NOMO-1 treated with DMSO at 0.1 percent for 48 hours (cell line): ENCODE data around the gene DNAH7.

ENCODE experiments used
- DNase-seq: peaks from one replicate; lab custom pipeline; 2025; ENCODE audit not compliant: unreplicated experiment; lab: John Stamatoyannopoulos, UW

Gene DNAH7

DNA sequence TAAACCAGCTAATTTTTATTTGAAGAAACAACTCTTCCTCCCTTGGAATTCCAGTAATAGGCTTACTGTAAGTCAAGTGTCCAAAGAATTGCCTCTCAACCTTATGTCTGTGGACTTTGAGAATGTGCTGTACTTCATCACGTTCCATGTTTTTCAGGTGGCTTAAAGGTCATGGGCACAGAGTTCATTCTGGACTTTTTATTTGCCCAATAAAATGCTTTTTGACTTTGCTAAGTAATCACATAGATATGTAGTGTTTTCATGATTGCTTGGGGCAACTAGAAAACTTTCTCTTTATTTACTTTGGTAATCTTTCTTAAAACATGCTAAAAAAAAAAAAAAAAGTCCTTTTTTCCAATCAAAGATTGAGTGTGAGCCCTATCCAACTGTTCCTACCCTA lies 10.4 kb upstream of the DNAH7 start:
- no peak for DNase-seq

DNA sequence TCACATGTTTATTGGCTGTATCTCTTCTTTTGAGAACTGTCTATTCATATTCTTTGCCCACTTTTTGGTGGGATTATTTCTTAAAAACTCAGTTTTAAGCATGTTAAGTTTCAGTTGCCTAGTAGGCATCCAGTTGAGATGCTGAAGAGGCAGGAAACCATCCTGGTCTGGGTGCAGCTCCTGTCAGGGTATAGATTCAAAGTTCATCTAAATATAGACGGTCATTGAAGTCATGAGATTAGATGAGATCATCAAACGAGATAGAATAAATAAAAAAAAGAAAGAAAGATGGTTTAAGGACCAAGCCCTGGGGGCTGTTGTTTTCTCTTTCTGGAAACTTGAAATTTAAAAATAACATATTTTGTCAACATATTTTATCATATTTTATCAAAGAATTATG lies 9.2 kb upstream of the DNAH7 start:
- DNase-seq: no peak

DNA sequence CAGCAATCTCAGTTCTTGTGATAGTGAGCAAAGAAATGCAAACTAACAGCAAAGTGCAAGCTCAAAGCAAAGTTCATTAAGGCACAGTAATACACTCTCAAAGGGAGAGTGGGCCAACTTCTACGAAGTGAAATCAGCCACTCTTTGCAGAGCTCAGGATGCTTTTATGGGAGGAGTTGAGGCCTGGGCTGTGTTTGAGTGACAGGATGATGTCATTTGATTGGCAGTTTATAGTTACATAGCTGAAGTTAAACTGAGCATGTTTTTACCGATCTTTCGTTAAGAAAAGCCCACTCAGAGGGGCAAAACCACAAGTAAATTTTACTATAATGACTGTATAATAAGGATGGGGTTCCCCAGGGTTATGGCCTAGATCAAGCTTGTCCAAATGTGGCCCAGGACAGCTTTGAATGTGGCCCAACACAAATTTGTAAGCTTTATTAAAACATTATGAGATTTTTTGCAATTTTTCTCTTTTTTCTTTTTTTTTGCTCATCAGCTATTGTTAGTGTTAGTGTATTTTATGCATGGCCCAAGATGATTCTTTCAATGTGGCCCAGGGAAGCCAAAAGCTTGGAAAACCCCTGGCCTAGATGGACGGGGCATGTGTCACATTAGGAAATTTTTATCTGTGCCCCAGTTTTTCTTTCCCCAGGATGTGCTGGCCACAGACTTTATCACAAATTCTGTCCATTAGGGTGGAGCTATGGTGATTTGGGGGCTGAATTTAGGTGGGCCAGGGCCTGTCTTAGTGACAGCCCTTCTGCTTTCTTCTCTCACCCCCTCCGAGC lies 8.3 kb upstream of the DNAH7 start:
- no peak for DNase-seq

DNA sequence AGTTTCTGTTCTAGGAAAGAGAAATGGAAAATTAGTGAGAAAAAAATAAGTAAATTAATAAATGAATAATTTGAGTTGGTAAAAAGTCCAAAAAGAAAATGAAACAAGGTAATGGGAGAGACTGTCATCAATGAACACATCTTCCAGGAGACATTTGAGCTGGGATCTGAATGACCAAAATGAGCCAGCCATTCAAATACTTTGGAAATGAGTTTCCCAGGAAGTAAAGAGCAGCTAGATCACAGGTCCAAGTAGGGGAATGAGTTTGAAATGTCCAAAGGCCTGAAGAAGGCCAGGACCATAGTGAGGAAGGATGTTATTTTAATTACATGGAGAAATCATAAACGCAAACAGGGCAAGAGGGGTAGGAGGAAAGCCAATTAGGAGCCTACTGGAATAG lies 6.6 kb upstream of the DNAH7 start:
- DNase-seq: no peak

DNA sequence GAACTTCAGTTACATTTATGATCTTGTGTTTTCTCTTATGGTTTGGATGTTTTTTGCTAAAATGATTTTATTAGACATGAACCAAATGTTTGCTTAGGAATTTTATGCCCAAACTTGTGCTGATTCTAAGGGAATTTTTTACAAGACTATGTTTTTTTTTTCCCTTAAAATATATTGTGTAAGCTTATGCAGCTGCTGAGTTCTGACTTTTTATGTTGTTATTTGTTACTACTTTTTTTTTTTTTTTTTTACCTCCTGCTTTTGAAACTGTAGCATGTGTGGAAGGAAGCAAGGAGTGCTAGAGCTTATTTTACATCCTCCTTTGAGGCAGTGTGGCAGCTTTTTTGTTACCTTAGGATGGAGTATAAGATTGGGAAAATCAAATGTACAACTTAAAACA lies 6.0 kb upstream of the DNAH7 start:
- DNase-seq: no peak

DNA sequence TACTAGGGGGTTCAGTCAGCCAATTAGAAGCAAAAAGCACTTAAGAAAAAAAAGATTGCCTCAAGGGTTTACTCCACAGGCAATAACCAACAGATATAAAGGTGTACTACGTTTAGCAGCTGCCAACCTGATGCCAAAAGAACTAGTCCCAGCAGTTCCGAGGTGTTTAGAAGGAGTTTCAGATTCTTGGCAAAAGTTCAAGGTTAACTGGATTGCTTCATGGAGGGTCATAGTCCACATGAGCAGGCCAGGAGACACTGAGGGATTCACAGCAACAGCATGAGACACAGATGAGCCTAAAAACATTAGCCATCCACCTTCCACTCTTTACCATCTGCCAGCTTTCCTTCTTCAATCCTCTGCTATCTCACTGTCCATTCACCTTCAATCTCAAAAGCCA lies 4.9 kb upstream of the DNAH7 start:
- DNase-seq: no peak

DNA sequence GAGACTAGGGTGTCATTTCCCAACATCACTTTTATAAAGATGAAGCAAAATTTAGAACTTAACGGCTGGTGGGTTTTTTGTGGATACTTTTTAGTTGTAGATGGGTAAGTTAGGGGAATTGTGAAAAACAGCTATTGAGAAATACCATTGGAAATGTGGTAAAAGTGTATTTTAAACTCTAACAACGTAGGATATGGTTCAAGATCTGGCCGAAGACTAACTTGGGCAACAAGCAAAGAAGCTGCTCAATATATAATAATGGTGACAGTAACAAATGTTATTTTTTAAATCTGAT lies 1.6 kb downstream of the DNAH7 start:
- peak; percentile 72 for DNase-seq

DNA sequence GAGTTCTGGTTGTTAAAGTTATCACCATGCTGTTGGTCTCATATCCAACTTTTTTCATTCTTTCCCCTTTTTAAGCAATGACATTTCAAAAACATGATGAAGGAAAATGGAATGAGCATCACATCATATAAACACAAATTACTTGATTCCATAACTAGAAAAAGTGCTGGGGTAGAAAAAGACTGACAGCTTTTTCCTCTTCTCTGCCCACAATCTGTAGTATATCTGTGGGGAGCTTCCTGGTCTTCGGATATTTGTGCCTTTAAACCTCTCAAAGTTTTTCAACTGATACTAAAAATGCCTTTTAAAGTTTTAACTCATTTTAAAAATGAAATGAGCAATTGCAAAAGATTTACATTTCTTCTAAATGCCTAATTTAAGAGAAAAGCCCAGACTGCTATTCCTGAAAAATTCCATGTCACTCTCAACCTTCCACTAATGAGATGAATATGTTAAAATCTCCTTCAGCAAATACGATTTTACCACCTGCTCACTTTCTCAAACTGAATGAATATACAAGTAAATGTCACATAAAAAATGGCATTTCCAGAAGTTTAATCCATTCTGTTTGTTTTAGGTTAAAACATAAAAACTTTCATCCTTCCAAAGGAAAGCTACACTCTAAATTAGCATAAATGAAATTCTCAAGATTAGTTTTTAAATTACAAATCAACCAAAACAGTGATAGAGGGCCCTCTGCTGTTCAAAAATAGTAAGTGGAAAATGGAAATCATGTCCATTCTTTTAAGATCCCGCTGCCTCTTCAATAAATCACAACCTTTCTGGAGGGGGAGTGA lies 2.1 kb downstream of the DNAH7 start:
- no peak for DNase-seq

DNA sequence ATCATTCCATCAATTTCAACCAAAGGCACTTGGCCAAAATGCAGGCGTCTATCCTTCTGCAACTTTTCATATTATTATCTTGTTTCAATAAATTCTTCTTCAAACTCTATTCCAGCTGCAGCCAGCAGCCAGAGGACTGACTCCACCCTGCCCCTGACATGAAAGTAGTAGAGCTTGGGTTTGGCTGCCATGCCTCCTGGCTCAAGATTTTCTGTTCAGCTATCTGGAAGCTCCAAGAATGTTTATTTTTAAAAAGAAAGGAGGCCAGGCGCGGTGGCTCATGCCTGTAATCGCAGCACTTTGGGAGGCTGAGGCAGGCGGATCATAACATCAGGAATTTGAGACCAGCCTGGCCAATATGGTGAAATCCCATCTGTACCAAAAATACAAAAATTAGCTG lies 4.9 kb downstream of the DNAH7 start:
- no peak for DNase-seq

DNA sequence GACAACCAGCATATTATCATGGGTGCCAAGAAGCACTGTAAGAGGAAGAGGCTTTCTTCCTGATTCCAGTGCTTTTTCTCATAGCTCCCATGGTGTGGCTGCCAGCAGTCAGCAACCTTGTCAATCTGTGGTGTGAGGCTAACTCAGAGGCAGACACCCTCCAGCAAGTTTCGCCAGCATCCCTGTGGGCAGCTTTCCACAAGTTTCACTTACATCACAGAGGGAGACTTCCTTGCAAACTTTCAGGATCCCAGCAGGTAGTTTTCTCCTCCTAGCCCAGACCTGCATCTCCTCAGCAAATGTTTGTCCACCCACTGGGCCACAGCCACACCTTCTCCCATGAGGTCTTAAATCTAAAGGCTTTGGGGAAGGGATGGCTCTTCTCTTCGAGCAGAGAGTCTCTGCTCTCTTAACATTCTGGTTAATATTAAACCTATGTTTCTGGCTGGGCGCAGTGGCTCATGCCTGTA lies 9.1 kb downstream of the DNAH7 start:
- DNase-seq: no peak

DNA sequence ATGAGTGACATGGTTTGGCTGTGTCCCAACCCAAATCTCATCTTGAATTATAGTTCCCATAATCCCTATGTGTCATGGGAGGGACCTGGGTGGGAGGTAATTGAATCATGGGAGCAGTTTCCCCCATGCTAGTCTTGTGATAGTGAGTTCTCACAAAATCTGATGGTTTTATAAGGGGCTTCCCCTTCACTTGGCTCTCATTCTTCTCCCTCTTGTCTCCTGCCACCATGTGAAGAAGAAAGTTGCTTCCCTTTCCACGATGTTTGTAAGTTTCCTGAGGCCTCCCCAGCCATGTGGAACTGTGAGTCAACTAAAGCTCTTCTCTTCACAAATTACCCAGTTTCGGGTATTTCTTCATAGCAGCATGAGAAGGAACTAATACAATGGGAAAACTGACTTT lies 14.0 kb downstream of the DNAH7 start:
- peak; percentile 60 for DNase-seq

DNA sequence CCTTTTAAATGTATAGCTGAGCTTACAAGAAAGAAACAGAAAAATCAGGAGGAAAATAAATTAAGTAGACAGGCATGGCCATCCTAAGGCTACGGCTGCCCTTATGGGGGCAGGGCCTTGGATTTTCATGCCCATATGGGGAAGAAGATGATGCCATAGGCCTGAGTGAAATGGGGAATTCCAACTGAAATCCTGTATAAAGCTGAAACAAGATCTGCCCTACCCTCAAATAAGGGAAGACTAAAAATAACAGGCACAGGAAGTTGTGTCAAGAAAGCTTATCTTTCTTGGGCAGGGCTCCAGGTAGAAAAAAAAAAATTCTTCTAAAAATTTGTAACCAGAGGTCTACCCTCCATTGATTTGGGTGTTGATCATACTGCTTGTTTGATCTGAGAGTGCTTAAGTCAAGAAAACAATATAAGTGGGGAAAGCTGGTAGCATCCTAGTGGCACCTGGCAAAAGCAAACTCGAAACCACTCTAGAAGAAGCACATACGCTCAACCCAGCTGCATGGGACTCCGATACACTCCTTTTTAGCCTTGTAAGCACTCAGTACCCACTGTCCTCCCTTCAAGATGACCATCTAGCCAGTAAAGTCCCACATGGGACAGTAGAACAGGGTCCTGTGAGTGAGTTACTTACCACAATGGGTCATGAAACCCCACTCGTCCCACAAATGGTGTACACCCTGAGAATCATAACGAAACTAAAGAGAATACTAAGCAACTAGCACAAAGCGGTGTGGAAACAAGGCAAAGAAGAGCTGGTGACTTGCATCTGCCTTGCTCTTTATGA lies 22.3 kb downstream of the DNAH7 start:
- DNase-seq: no peak

DNA sequence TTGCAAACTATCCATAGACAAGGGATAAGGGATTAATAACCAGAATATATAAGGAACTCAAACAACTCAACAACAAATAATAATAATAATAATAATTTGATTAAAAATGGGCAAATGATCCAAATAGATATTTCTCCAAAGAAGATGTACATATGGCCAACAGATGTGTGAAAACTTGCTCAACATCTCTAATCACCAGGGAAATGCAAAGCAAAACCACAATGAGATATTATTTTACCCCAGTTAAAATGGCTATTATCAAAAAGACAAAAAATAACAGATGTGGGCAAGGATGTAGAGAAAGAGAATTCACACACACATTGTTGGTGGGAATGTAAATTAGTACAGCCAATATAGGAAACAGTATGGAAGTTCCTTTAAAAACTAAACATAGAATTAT lies 26.9 kb downstream of the DNAH7 start:
- DNase-seq: no peak

DNA sequence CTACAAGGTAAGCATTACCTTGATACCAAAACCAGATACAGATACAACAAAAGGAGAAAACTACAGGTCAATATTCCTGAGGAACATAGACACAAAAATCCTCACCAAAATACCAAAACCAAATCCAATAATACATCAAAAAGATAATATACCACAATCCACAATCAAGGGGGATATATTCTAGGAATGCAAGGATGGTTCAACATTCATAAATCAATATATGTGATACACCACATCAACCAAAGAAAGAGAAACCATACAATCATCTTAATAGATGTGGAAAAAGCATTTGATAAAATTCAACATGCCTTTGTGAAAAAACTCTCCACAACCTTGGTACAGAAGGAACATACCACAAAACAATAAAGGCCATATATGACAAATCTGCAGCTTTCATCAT lies 28.4 kb downstream of the DNAH7 start:
- DNase-seq: no peak

DNA sequence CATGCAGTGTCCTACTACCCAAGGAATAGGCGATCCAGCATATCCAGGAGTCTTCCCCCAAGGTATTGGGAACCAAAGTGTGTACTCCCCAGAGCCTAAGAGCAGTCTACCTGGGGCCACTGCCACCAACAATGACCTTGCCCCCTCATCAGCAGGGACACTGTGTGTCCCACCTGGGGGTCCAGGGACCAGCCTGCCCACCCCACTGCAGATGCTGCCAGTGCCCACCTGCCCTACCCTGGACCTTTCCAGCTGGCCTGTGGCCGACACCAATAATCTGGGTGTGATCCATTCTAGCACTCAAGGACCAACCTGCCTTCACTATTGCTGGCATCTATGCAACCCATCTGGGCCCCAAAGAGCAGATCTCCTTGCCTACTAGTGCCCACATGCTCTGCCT lies 32.2 kb downstream of the DNAH7 start:
- DNase-seq: no peak

DNA sequence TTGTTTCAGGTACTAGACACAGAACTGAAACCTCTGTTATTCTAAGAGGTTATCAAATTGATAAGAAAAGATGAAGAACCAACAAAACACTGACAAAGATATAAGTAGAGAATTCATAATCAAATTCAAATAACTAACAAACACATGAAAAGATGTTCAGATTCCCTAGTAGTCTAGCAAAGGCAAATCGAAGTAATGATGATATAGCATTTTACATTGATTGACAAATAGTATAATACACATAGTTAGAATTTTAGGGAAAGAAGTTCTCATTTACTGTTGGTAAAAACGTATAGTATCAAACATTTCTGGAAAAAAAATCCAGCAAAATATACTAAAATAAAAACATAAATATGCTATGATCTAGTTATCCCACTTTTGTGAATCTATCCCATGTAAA lies 50.6 kb downstream of the DNAH7 start:
- no peak for DNase-seq

DNA sequence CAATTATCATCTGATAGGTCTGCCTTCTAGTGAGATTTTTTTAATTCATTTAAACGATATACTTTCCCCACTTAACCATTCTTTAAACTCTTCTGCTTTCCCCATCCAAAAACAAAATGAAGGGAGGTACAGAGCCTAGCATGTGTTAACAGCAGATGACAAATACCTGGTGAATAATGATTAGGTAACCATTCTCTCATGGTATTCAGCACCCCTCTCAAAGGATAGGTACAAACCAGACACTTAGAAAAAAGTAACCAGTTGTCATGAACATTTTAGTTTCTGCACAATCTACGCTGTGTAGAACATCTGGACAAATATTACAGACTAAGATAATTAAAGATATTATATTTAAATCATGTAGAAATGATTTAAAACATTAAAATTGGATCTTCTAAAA lies 56.3 kb downstream of the DNAH7 start:
- no peak for DNase-seq

DNA sequence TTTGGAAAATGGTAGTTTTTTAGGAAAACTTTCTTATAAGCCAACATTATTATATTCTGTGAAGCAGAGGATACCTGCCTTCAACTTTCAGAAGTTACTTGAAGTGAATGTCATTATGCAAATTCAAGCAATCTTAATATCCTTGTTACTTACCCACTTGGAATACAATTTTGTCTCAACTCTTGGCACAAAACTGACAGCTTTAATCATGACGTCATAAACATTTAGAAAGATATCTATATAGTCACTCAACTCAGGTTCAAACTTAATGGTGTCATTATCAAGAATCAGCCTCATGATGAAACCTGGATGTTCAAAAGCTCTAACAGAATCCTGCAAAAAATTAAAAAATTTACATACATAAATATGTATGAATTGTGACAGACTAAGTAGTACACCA lies 68.1 kb downstream of the DNAH7 start:
- no peak for DNase-seq

DNA sequence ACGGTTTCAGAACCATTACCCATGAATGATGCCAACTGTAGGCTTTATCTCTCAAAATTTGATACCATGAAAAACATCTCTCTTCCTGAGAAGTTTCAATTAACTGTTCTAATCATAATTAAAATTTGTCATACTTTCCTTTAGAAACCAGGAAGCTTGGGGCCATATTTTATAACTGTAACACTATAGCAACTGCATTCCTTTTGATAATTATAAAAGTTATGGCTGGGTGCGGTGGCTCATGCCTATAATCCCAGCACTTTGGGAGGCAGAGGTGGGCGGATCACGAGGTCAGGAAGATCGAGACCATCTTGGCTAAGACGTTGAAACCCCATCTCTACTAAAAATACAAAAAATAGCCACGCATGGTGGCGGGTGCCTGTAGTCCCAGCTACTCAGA lies 70.6 kb downstream of the DNAH7 start:
- no peak for DNase-seq

DNA sequence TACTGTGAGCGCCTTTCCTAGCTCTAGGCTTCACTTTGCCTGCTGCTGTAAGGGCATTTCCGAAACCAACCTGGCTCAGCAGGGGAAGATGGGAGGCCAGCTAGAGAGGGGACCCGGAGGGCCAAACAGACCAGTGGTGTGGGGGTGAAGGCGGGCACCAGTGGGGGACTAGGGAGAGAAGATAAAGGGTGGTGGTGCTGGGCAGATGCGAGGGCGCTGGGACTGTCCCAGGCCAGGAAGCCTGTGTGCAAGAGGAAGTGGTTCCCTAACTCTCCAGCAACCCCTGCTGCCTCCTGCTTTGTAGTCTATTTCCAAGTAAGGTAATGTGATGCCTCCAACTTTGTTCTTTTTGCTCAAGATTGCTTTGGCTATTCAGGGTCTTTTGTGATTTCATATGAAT lies 73.1 kb downstream of the DNAH7 start:
- no peak for DNase-seq

DNA sequence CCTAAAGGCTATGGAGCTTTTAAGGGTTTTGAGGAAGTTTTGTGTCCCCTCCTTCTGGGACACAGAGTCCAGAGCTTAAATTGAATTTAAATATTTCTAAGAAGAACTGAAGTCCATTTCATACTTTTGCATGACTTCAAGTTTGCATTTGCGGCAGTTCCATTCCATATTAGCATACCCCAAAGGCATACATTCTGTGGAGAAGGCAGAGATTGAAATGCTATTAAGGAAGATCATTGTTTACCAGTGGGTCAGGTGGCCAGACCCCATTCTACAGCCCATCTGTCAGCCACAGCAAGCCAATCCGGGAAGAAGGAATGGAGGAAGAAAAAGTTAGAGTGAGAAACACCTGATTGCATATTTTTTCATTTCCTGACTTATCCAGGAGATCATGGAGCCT lies 75.0 kb downstream of the DNAH7 start:
- DNase-seq: no peak

DNA sequence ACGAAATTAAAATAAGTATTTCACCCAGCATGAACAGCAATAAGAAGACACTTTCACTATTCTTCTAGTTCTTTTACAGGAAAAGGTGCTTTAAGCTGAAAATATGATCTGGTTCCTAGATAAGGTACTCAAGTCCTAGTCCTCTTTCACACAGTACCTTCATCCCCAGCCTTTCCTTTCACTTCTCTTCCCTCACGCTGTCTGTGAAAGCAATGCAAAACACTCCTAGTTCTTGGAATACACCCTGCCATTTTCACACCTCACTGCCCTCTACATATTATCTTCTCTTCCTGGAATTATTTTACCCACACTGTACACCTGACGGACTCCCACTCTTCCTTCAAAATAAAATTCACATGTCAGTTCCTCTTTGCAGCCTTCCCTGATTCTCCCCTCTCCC lies 82.9 kb downstream of the DNAH7 start:
- DNase-seq: no peak
